SK-N-SH (cell line): ENCODE results near the gene PRICKLE3. TPM values are rescaled to one million over a fixed set of nuclear protein-coding genes. Genes with fewer than 3 reads are reported as not detected.
"Not testable (repeated sequence)": the region's sequence is repeated elsewhere in the genome, so short reads cannot be mapped to it uniquely, and the experiment has no call there.

Source experiments
- CTCF ChIA-PET: fragments of 300-600, 350-600 bp; formaldehyde crosslinking; extraction: SDS; loops from one replicate; lab custom pipeline; 2021; lab: Yijun Ruan, JAX
- POLR2A ChIA-PET: fragments of 350-600 bp; sonication (Branson Sonifier 250); formaldehyde crosslinking; extraction: SDS; loops from one replicate; lab custom pipeline; 2020; ENCODE audit warnings: antibody characterized with exemption, inconsistent platforms; lab: Yijun Ruan, JAX
- DNase-seq: peaks from one replicate; pipeline ENCODE4 v3.0.0; 2012
- H2AFZ ChIP-seq: fragments of 200-600 bp; sonication (generic); 2 replicates; pipeline ENCODE4 v1.8.1; 2016; ENCODE audit warnings: antibody characterized with exemption, mild to moderate bottlenecking, low read depth
- H3F3A ChIP-seq: fragments of 200-600 bp; sonication (generic); replicated peaks from 2 replicates; pipeline ENCODE3; 2016; ENCODE audit warnings: antibody characterized with exemption, mild to moderate bottlenecking; ENCODE audit not compliant: insufficient read depth
- H3K27ac ChIP-seq, 2 experiments: fragments of 200-500 bp in 1 of 2; fragments of 200-600 bp in 1 of 2; sonication (Bioruptor generic) in 1 of 2; sonication (generic), shearing (Covaris generic) in 1 of 2; 2 replicates each; pipeline versions ENCODE4 v1.5.1 to v1.6.1; 2014 to 2016; ENCODE audit warnings: low read depth in 2 of 2, inconsistent platforms in 1 of 2, low read length in 1 of 2, mild to moderate bottlenecking in 1 of 2, mixed read lengths in 1 of 2
- H3K27me3 ChIP-seq: fragments of 200-600 bp; sonication (generic), shearing (Covaris generic); 2 replicates; pipeline ENCODE4 v1.6.1; 2016; ENCODE audit warnings: mixed run types; ENCODE audit not compliant: insufficient read depth
- H3K36me3 ChIP-seq, 2 experiments: fragments of 200-500 bp in 1 of 2; fragments of 200-600 bp in 1 of 2; sonication (Bioruptor generic) in 1 of 2; sonication (generic) in 1 of 2; replicated peaks in 1 of 2; 2 replicates each; pipeline versions ENCODE3 to v1.5.1; 2014 to 2016; ENCODE audit warnings: low read length in 1 of 2, mild to moderate bottlenecking in 1 of 2; ENCODE audit not compliant: insufficient read depth in 2 of 2, control insufficient read depth in 1 of 2
- H3K4me1 ChIP-seq, 2 experiments: fragments of 200-500 bp in 1 of 2; fragments of 200-600 bp in 1 of 2; sonication (Bioruptor generic) in 1 of 2; sonication (generic), shearing (Covaris generic) in 1 of 2; 2 replicates each; pipeline versions ENCODE4 v1.5.1 to v1.6.1; 2014 to 2016; ENCODE audit warnings: low read depth in 1 of 2, low read length in 1 of 2, mixed run types in 1 of 2; ENCODE audit not compliant: insufficient read depth in 2 of 2, control insufficient read depth in 1 of 2
- H3K4me2 ChIP-seq: fragments of 200-600 bp; sonication (generic), shearing (Covaris generic); 2 replicates; pipeline ENCODE4 v1.6.1; 2017; ENCODE audit warnings: mixed run types
- H3K4me3 ChIP-seq, 2 experiments: fragments of 200-500 bp in 1 of 2; fragments of 200-600 bp in 1 of 2; sonication (Bioruptor generic) in 1 of 2; sonication (generic), shearing (Covaris generic) in 1 of 2; 2 replicates each; pipeline versions ENCODE4 v1.5.1 to v1.8.1; 2014 to 2016; ENCODE audit warnings: low read depth in 2 of 2, inconsistent platforms in 1 of 2, low read length in 1 of 2, mild to moderate bottlenecking in 1 of 2, mixed read lengths in 1 of 2, moderate library complexity in 1 of 2
- H3K79me2 ChIP-seq: fragments of 200-600 bp; sonication (generic); 2 replicates; pipeline ENCODE4 v1.8.1; 2017; ENCODE audit warnings: mild to moderate bottlenecking; ENCODE audit not compliant: insufficient read depth
- H3K9ac ChIP-seq: fragments of 200-600 bp; sonication (generic); 2 replicates; pipeline ENCODE4 v1.6.1; 2017; ENCODE audit warnings: mixed run types
- H3K9me2 ChIP-seq: fragments of 200-600 bp; sonication (generic); 2 replicates; pipeline ENCODE4 v1.6.1; 2017; ENCODE audit warnings: mixed run types
- H3K9me3 ChIP-seq: fragments of 200-600 bp; sonication (generic); 2 replicates; pipeline ENCODE4 v1.6.1; 2017; ENCODE audit warnings: mixed run types, mild to moderate bottlenecking, moderate library complexity
- H4K20me1 ChIP-seq: fragments of 200-600 bp; sonication (generic); 2 replicates; pipeline ENCODE4 v1.6.1; 2017; ENCODE audit warnings: mild to moderate bottlenecking, mixed run types; ENCODE audit not compliant: insufficient read depth
- CTCF ChIP-seq: fragments of 200-600 bp; sonication (generic); IDR thresholded peaks from 2 replicates; pipeline ENCODE4 v1.6.1; 2017; ENCODE audit warnings: antibody characterized with exemption, mild to moderate bottlenecking, moderate library complexity
- ELF1 ChIP-seq: IDR thresholded peaks from 2 replicates; pipeline ENCODE4 v1.4.0; 2012
- FOXM1 ChIP-seq: IDR thresholded peaks from 2 replicates; pipeline ENCODE4 v1.4.0; 2012; ENCODE audit warnings: low read depth, mild to moderate bottlenecking
- JUND ChIP-seq: IDR thresholded peaks from 2 replicates; pipeline ENCODE4 v1.4.0; 2012
- RAD21 ChIP-seq: IDR thresholded peaks from 2 replicates; pipeline ENCODE4 v1.6.1; 2012; ENCODE audit warnings: mild to moderate bottlenecking, low read length
- REST ChIP-seq: IDR thresholded peaks from 2 replicates; pipeline ENCODE4 v1.6.1; 2012; ENCODE audit warnings: mild to moderate bottlenecking, low read depth, low read length, moderate library complexity
- TAF1 ChIP-seq: IDR thresholded peaks from 2 replicates; pipeline ENCODE4 v1.6.1; 2012; ENCODE audit warnings: low read depth, mild to moderate bottlenecking, low read length, moderate library complexity, borderline replicate concordance
- USF1 ChIP-seq: IDR thresholded peaks from 2 replicates; pipeline ENCODE4 v1.4.0; 2012; ENCODE audit warnings: low read depth, borderline replicate concordance
- ZBTB33 ChIP-seq: IDR thresholded peaks from 2 replicates; pipeline ENCODE4 v1.4.0; 2012; ENCODE audit warnings: low read depth, borderline replicate concordance
- WGBS: methylation state at CpG from one replicate; pipeline ENCODE4 v1.1.6; 2017; ENCODE audit warnings: low lambda C conversion rate; 5-methylcytosine and 5-hydroxymethylcytosine counted together
- polyA plus RNA-seq, 3 experiments: library from polyadenylated mRNA; depleted of rRNA; stranded (reverse); fragments of >200 nt; gene quantifications; 2 replicates each; pipeline ENCODE4 v1.2.3, GENCODE V29; 2012

Gene PRICKLE3
- polyA plus RNA-seq, 1 of the 3 experiments (the other 2 are of a cell fraction) = 0.07 TPM

- H3K9ac ChIP-seq, H3K4me3 ChIP-seq, DNase-seq, H3K9me2 ChIP-seq, H4K20me1 ChIP-seq, H2AFZ ChIP-seq, H3K36me3 ChIP-seq, H3F3A ChIP-seq, H3K27ac ChIP-seq, H3K79me2 ChIP-seq, H3K4me1 ChIP-seq, H3K4me2 ChIP-seq, H3K9me3 ChIP-seq, CTCF ChIA-PET, POLR2A ChIA-PET: not testable (repeated sequence)
- peaks cover 14% of the 10 kb centered on the region for H3K27me3 ChIP-seq
- WGBS = 47% methylated on average over 6 of the region's 7 CpGs
Measured at GRCh38 chrX:49143154-49143553, 43.0 kb downstream of the PRICKLE3 start.

- H3K79me2 ChIP-seq, H3K4me3 ChIP-seq, POLR2A ChIA-PET, H3K4me2 ChIP-seq, H2AFZ ChIP-seq, H3K9ac ChIP-seq, H3K27ac ChIP-seq, H3F3A ChIP-seq, H4K20me1 ChIP-seq, CTCF ChIA-PET, DNase-seq, H3K9me3 ChIP-seq, H3K36me3 ChIP-seq, H3K4me1 ChIP-seq, H3K9me2 ChIP-seq: not testable (repeated sequence)
- peaks cover 13% of the 10 kb centered on the region for H3K27me3 ChIP-seq
- 42% methylated on average over 9 of the region's 9 CpGs for WGBS
- TF ChIP-seq CTCF = peak; percentile 34
- TF ChIP-seq RAD21 = 0 out of 2 replicates have a peak, but pooled peaks have one; percentile 12
- TF ChIP-seq, all 33 proteins: peak for 2; not testable (repeated sequence) for 31
Measured at GRCh38 chrX:49142264-49142663, 43.9 kb downstream of the PRICKLE3 start.

- Histone ChIP-seq H3K9ac (no peak overlapping the region), H4K20me1 (no peaks in the 10 kb centered on the region), H3K27me3 (no peaks in the 10 kb centered on the region; the same call in 1 of the 2 replicates), H3K79me2 (no peaks in the 10 kb centered on the region), H2AFZ (no peak overlapping the region), H3K4me2 (no peak overlapping the region), H3F3A (no peaks in the 10 kb centered on the region), H3K36me3 (no peaks in the 10 kb centered on the region), H3K4me1 (no peaks in the 10 kb centered on the region), H3K9me3 (peaks cover 5% of the 10 kb centered on the region; the same call in 1 of the 2 replicates), H3K9me2 (no peaks in the 10 kb centered on the region), H3K4me3 (no peak overlapping the region), H3K27ac (no peak overlapping the region)
- 37% methylated on average over 4 of the region's 4 CpGs for WGBS
- DNase-seq = no peak
- ChIA-PET CTCF (no interaction called here), POLR2A (no interaction called here)
- no peak for TF ChIP-seq FOXM1
- TF ChIP-seq JUND = no peak
- TF ChIP-seq CTCF = no peak
- TF ChIP-seq USF1 = no peak
- no peak for TF ChIP-seq REST
- no peak for TF ChIP-seq ZBTB33
- no peak for TF ChIP-seq TAF1
- no peak for TF ChIP-seq ELF1
Measured at GRCh38 chrX:49139713-49140112, 46.5 kb downstream of the PRICKLE3 start.
